HG03432 (cell line): ENCODE results near the gene GOT1.

Experiments
- ATAC-seq: cut with Tn5 transposase; IDR thresholded peaks from one replicate; pipeline ENCODE4 v1.9.1; 2021; ENCODE audit warnings: mild to moderate bottlenecking, moderate library complexity; ENCODE audit not compliant: unreplicated experiment

The GOT1 gene

GRCh38 chr10:99396471-99396870 is 34.0 kb downstream of the GOT1 start:
- ATAC-seq, result no peak

DNA sequence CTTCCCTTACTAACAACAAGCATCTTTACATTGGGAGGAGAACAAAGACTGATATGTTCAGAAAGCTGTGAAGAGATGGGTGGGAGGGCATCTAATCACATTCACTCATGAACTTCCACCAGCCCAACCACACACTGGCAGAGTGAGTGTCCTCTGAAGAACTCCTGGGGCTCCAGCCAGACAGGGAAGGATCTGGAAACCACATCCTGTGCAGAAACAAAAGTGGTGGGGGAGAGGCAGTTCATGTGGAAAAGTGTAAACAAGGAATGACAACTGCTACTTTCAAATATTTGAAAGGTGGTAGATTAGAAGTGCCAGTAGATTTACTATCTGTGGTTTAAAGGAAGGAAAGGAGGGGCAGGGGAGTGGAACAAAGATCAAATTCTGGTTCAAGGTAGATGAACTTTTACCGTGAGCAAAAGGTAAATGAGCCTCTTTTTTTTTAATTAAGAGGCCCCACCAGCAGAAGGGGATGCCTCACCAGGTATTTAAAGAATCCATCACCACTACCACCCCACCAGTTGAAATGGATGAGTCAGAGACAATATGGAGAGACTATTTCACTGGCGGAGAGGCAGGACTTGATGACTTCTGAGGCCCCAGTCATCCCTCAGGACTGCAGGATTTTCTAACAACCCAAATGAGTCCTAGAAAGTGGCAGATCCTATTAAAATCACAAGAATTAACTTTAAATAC is 34.5 kb downstream of the GOT1 start:
- ATAC-seq, result no peak

GRCh38 chr10:99394761-99395386 is 35.5 kb downstream of the GOT1 start:
- ATAC-seq, result no peak

- no peak for ATAC-seq
These were observed 36.2 kb downstream of the GOT1 start for GRCh38 chr10:99394256-99394655.

GRCh38 chr10:99393683-99394082 is 36.7 kb downstream of the GOT1 start:
- ATAC-seq, result no peak

DNA sequence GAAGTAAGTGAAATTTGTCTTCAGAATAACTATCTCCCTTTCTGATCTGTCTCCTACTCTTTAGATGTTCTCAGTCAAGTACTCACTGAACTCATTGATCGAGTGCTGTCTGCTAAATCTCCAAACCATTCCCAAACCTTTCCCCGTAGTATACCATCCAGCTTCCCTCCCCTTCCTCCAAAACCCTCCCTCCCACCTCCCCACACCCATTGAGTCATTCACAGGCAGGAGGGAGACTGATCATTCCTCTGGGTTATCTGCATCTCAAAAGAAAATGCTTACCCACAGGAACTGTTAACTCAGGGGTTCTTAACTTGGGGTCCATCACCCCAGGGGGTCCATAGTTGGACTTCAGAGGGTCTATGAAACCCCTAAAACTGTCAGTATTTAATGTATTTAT is 37.4 kb downstream of the GOT1 start:
- no peak for ATAC-seq

DNA sequence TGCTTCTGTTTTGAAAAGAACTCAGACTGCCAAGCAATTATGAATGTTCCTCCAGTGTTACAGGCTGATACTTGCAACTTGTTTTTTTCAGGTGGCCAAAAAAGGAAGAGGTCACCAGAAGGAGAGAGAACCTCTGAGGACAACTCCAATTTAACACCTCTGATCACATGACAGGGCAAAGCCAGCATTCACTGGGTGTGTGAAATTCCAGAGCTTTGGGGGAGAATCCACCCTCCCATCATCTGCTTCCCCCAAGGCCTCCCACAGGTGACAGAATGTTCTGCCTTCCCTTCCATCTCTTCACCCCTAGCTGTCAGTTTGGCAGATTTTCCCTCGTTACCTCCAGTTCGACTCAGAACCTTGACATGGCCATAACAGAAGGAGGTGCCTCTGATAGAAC is 39.1 kb downstream of the GOT1 start:
- ATAC-seq, result no peak

GRCh38 chr10:99389729-99390480 is 40.5 kb downstream of the GOT1 start:
- no peak for ATAC-seq

DNA sequence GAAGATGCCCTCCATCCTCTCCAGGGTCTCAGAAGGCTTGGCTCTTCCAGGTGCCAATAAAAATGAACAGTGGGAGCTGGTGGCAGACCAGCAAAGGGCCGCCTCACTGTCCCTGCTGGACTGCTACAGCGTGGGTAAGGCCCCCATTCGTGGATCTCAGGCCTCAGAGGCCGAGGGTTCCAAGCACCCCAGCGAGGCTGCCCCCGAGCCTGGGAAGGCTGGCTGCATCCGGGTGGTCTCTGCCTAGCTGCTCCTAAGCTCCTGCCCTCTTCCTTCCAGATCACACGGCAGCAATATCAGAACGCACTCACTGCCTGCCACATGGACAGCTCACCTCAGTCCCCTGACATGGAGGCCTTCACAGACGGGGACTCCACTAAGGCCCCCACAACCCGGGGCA is 42.9 kb downstream of the GOT1 start:
- no peak for ATAC-seq

GRCh38 chr10:99387071-99387470 is 43.4 kb downstream of the GOT1 start:
- no peak for ATAC-seq

DNA sequence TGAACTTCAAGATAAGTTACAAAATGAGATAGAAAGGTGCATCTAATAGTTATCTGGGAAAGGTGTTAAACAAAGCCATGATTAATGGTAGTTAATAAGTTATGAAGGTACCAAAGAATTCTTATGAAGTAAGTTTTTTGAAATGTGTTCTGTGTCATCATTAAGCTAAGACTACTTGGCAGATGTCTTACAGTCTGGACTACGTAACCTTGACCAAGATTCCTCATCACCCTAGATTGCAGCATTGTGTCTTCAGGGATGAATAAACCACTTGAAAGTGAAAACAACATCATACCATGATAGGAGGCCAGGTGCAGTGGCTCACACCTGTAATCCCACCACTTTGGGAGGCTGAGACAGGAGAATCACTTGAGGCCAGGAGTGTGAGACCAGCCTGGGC is 48.2 kb downstream of the GOT1 start:
- no peak for ATAC-seq

DNA sequence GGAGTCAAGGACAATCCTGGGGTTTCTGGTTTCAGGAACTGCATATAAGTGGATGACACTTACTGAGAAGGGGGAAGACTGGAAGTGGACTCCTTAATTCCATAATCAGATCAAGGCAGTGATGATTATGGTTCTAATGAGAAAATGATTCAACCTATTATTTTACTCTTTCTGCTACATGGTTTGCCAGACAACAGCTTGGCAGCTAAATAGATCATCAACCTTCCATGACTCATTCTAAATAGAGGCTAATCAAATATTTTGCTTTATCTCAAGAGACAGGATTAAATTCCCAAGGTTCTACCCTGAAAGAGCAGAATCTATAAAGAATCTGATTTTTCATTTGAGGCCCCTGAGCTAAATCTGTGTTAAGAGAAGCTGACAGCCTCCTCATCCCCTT is 55.0 kb downstream of the GOT1 start:
- no peak for ATAC-seq

- no peak for ATAC-seq
These were observed 55.5 kb downstream of the GOT1 start for GRCh38 chr10:99374972-99375371.

DNA sequence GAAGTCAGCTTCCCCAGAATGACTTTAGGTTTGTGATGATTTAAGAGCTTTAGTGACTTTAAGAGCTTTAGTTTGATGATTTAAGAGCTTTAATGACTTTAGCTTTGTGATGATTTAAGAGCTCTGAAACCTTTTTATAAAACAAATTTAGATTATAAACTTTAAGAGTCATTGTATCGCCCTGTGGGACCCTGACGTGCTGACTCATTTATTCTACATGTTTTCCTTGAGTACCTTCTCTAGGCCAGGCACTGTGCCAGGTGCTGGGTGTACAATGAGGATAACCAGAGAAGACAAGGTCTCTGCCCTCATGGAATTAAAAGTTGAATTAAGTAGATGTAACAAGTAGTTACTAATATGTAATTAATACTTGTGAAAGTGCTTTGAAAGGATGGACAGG is 55.9 kb downstream of the GOT1 start:
- no peak for ATAC-seq

- no peak for ATAC-seq
These were observed 57.7 kb downstream of the GOT1 start for GRCh38 chr10:99372546-99373271.

DNA sequence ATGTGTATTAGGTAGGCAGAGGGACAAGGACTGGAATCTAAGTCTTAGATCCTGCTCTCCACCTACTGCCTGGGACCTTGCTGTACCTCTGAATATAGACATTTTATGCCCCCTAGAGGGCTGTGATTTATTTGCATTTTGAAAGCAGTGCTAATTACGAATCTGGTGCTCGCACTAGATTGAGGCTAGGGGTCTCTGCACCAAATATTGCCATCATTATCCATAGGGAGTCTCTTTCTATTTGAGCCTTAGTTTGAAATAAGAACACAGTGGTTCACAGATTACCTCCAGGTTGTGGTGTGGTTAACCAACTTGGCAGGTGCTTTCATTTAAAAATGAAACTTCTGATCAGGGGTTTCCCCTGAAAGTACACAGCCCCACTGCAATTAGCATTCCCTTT is 59.4 kb downstream of the GOT1 start:
- ATAC-seq, result peak; percentile 91

- ATAC-seq, result no peak
These were observed 60.9 kb downstream of the GOT1 start for GRCh38 chr10:99369551-99369950.

- no peak for ATAC-seq
These were observed 61.3 kb downstream of the GOT1 start for GRCh38 chr10:99369126-99369525.

DNA sequence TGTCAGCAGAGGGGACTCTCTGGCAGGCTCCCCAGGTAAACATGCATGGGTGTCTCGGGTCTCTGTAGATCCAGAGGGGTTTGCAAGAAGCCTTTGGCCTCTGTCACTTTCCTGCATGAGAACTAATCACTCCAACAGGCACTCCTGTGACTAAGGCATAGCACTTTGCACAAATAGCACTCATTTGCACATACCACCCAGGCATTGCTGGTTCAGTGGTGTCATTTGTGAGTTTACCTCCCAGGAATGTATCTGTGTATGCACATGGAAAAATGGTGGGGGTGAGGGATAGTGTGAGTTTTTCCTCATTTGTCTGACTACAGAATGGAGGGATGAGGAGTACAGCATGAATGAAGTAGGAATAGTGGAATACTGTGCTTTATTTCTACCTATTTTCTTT is 61.8 kb downstream of the GOT1 start:
- no peak for ATAC-seq

DNA sequence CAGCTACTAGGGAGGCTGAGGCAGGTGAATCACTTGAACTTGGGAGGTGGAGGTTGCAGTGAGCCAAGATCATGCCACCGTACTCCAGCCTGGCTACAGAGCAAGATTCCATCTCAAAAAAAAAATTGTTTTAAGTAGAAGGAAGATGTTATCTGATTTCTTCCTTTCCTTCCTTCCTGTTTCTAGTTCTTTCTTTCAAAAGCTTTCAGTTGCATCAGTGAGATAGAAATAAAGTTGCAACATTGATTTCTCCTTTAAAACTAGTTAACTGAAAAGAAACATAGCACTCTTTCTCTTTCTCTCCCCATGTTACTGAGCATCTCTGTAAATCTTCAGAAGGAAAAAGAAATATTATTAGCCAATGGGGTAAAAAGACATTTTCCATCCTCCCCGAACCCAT is 63.8 kb downstream of the GOT1 start:
- ATAC-seq, result no peak

DNA sequence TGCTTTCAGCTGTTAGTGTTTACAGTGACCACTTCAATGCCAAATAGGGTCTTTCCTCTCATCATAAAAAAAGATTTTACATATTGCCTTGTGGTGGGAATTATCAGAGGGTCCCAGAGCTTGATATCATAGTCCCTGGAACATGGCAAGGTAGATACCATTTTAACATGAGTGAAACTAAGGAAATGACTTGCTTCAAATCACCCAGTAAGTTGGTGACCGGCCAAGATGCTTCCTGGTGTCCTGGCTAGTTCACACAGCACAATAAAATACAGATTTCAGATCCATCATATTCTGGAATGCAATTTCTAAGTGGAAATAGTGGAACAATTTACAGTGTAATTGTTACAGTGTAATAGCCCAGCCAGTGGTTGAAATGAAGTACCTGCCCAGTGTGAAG is 64.7 kb downstream of the GOT1 start:
- ATAC-seq, result no peak

- no peak for ATAC-seq
These were observed 65.1 kb downstream of the GOT1 start for GRCh38 chr10:99365311-99365710.
